Sigmoid colon (tissue), 4 donors: ENCODE measurements around the gene TNNI3K.

Experiments used
- CTCF ChIP-seq, 4 experiments: fragments of 450-650 bp in 3 of 4; fragments of 200-600 bp in 1 of 4; IDR thresholded peaks; one replicate each; pipeline ENCODE4 v1.5.1; 2016 to 2019; ENCODE audit warnings: antibody characterized with exemption in 4 of 4, mild to moderate bottlenecking in 3 of 4, moderate library complexity in 2 of 4
- POLR2AphosphoS5 ChIP-seq, 4 donors: sonication (generic); formaldehyde crosslinking; IDR thresholded peaks; one replicate each; pipeline ENCODE4 v1.6.1; 2017; ENCODE audit warnings: antibody characterized with exemption in 4 of 4

- TF ChIP-seq CTCF (IDR thresholded peaks at IDR 0.05) = no peak
- no peak for TF ChIP-seq POLR2AphosphoS5 (IDR thresholded peaks at IDR 0.05)
These were observed 292.9 kb downstream of the TNNI3K start for GRCh38 chr1:74528123-74528522.
